ENCODE measurements around the gene RBFOX2. TPM values are rescaled to one million over a fixed set of nuclear protein-coding genes. Genes with fewer than 3 reads are reported as not detected.
"Not testable (repeated sequence)": the region's sequence is repeated elsewhere in the genome, so short reads cannot be mapped to it uniquely, and the experiment has no call there.

RBFOX2 gene
- total RNA-seq, 2 donors from 2014 or later, result 104 to 120 TPM

DNA sequence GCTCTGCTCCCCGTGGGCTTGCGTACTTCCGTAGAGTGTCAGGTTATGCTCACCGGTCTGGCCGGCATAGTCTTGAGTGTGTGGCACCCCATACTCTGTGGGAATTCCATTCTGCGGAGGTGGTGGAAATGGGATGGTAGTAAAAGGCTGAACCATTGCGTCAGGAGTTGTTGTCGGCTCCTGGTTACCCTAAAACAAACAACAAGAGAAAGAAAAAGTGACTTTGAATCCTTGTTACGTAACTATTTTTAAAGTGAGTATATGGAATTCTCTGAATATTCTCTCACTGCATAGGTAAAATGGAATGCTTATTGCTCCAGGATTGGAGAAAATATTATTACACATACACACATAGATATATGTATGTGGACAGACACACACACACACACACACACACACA lies 218.8 kb downstream of the RBFOX2 start:
- H3K27me3 Mint-ChIP-seq (ENCODE audit: insufficient read depth), result no peaks in the 10 kb centered on the region
- H3K36me3 ChIP-seq (ENCODE audit: control insufficient read depth, insufficient read depth, low read length), result peaks cover 67% of the 10 kb centered on the region
- H3K4me1 Mint-ChIP-seq, result peaks cover 7% of the 10 kb centered on the region
- no peaks in the 10 kb centered on the region for H3K4me1 ChIP-seq (ENCODE audit: control insufficient read depth, insufficient read depth, low read length)
- H3K9me3 Mint-ChIP-seq, result peaks cover 2% of the 10 kb centered on the region
- H3K4me3 ChIP-seq (ENCODE audit: low read length), result no peak overlapping the region
- no peak overlapping the region for H3K4me3 Mint-ChIP-seq
- no peak overlapping the region for H3K27ac ChIP-seq (ENCODE audit: low read depth, low read length)
- no peak overlapping the region for H3K27ac Mint-ChIP-seq
- H3K9ac ChIP-seq (ENCODE audit: extremely low read depth, low read length, poor library complexity, severe bottlenecking), result no peak overlapping the region
- 80 to 99% methylated on average over 2 to 9 of the region's 9 CpGs for WGBS, 2 experiments (ENCODE audit: insufficient coverage in 1 of 2, insufficient read length in 1 of 2)
- TF ChIP-seq, protein P1, sequence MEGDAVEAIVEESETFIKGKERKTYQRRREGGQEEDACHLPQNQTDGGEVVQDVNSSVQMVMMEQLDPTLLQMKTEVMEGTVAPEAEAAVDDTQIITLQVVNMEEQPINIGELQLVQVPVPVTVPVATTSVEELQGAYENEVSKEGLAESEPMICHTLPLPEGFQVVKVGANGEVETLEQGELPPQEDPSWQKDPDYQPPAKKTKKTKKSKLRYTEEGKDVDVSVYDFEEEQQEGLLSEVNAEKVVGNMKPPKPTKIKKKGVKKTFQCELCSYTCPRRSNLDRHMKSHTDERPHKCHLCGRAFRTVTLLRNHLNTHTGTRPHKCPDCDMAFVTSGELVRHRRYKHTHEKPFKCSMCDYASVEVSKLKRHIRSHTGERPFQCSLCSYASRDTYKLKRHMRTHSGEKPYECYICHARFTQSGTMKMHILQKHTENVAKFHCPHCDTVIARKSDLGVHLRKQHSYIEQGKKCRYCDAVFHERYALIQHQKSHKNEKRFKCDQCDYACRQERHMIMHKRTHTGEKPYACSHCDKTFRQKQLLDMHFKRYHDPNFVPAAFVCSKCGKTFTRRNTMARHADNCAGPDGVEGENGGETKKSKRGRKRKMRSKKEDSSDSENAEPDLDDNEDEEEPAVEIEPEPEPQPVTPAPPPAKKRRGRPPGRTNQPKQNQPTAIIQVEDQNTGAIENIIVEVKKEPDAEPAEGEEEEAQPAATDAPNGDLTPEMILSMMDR (conservative IDR thresholded peaks at IDR 0.05), result no peak
- no peak for DNase-seq
- H3K9me3 ChIP-seq (ENCODE audit: control insufficient read depth, low read length), result peaks cover 13% of the 10 kb centered on the region
- peaks cover 42% of the 10 kb centered on the region for H3K36me3 Mint-ChIP-seq (ENCODE audit: low read depth)
- no peaks in the 10 kb centered on the region for H3K27me3 ChIP-seq (ENCODE audit: control insufficient read depth, insufficient read depth, low read length, poor library complexity, severe bottlenecking)

DNA sequence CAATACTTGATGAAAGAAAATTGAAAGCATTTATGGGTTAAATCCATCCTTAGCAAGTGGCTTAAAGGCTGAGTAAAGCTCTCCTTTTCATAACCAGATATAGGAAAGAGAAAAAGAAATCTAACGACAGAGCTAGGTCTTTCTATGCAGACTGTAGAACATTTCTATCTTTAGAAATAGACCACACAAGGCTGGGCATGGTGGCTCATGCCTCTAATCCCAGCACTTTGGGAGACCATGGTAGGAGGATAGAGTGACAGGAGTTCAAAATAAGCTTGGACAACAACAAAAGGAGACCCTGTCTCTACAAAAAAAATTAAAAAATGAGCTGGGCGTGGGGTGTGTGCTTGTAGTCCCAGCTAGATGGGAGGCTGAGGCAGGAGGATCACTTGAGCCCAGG lies 220.2 kb downstream of the RBFOX2 start:
- Histone ChIP-seq H3K9me3 (ENCODE audit: control insufficient read depth, low read length) (peaks cover 20% of the 10 kb centered on the region), H3K36me3 (ENCODE audit: control insufficient read depth, insufficient read depth, low read length) (peaks cover 77% of the 10 kb centered on the region), H3K27ac (ENCODE audit: low read depth, low read length) (no peak overlapping the region), H3K4me3 (ENCODE audit: low read length) (no peak overlapping the region), H3K27me3 (ENCODE audit: control insufficient read depth, insufficient read depth, low read length, poor library complexity, severe bottlenecking) (no peaks in the 10 kb centered on the region), H3K4me1 (ENCODE audit: control insufficient read depth, insufficient read depth, low read length) (no peaks in the 10 kb centered on the region), H3K9ac (ENCODE audit: extremely low read depth, low read length, poor library complexity, severe bottlenecking) (no peak overlapping the region)
- 91 to 100% methylated on average over 1 to 2 of the region's 2 CpGs for WGBS, 2 experiments (ENCODE audit: insufficient coverage in 1 of 2, insufficient read length in 1 of 2)
- no peak overlapping the region for H3K27ac Mint-ChIP-seq
- DNase-seq, result no peak
- no peaks in the 10 kb centered on the region for H3K27me3 Mint-ChIP-seq (ENCODE audit: insufficient read depth)
- TF ChIP-seq, protein P1 (conservative IDR thresholded peaks at IDR 0.05), result no peak
- H3K36me3 Mint-ChIP-seq (ENCODE audit: low read depth), result peaks cover 52% of the 10 kb centered on the region
- H3K4me1 Mint-ChIP-seq, result peaks cover 3% of the 10 kb centered on the region
- H3K9me3 Mint-ChIP-seq, result peaks cover 6% of the 10 kb centered on the region
- H3K4me3 Mint-ChIP-seq, result no peak overlapping the region

DNA sequence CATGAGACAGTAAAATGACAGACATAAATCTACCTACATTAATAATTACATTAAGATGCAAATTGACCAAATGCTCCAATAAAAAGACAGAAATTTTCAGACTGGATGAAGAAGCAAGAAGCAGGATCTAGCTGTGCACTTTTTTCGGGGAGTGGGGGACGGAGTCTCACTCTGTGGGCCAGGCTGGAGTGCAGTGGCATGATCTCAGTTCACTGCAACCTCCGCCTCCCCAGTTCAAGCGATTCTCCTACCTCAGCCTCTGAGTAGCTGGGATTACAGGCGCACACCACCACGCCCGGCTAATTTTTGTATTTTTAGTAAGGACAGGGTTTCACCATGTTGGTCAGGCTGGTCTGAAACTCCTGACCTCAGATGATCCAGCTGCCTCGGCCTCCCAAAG lies 222.0 kb downstream of the RBFOX2 start:
- not testable (repeated sequence) for H3K4me1 Mint-ChIP-seq, H3K27ac Mint-ChIP-seq
- peaks cover 50% of the 10 kb centered on the region for H3K36me3 Mint-ChIP-seq (ENCODE audit: low read depth)

GRCh38 chr22:35805466-35805865 lies 223.2 kb downstream of the RBFOX2 start:
- H3K27me3 ChIP-seq (ENCODE audit: control insufficient read depth, insufficient read depth, low read length, poor library complexity, severe bottlenecking), result no peaks in the 10 kb centered on the region
- H3K4me1 Mint-ChIP-seq, result no peaks in the 10 kb centered on the region
- no peak overlapping the region for H3K4me3 Mint-ChIP-seq
- H3K9me3 ChIP-seq (ENCODE audit: control insufficient read depth, low read length), result peaks cover 14% of the 10 kb centered on the region
- peaks cover 76% of the 10 kb centered on the region for H3K36me3 ChIP-seq (ENCODE audit: control insufficient read depth, insufficient read depth, low read length)
- no peak overlapping the region for H3K4me3 ChIP-seq (ENCODE audit: low read length)
- H3K27me3 Mint-ChIP-seq (ENCODE audit: insufficient read depth), result no peaks in the 10 kb centered on the region
- H3K4me1 ChIP-seq (ENCODE audit: control insufficient read depth, insufficient read depth, low read length), result no peaks in the 10 kb centered on the region
- H3K27ac ChIP-seq (ENCODE audit: low read depth, low read length), result no peak overlapping the region
- peaks cover 6% of the 10 kb centered on the region for H3K9me3 Mint-ChIP-seq
- TF ChIP-seq, protein P1 (conservative IDR thresholded peaks at IDR 0.05), result no peak
- H3K27ac Mint-ChIP-seq, result no peak overlapping the region
- H3K9ac ChIP-seq (ENCODE audit: extremely low read depth, low read length, poor library complexity, severe bottlenecking), result no peak overlapping the region
- peaks cover 50% of the 10 kb centered on the region for H3K36me3 Mint-ChIP-seq (ENCODE audit: low read depth)
- 100% methylated on average over 2 of the region's 2 CpGs; no CpG with 5 or more reads in 1 of the 2 experiments for WGBS, 2 experiments (ENCODE audit: insufficient coverage in 1 of 2, insufficient read length in 1 of 2)
- no peak for DNase-seq

More for the DNA sequence above, 222.0 kb downstream of the RBFOX2 start:
- H3K9ac ChIP-seq (ENCODE audit: extremely low read depth, low read length, poor library complexity, severe bottlenecking); H3K27me3 ChIP-seq (ENCODE audit: control insufficient read depth, insufficient read depth, low read length, poor library complexity, severe bottlenecking); H3K4me1 ChIP-seq (ENCODE audit: control insufficient read depth, insufficient read depth, low read length); H3K4me3 ChIP-seq (ENCODE audit: low read length); DNase-seq; H3K4me3 Mint-ChIP-seq; H3K9me3 Mint-ChIP-seq; H3K27ac ChIP-seq (ENCODE audit: low read depth, low read length); H3K27me3 Mint-ChIP-seq (ENCODE audit: insufficient read depth): not testable (repeated sequence)
- Histone ChIP-seq H3K36me3 (ENCODE audit: control insufficient read depth, insufficient read depth, low read length) (peaks cover 78% of the 10 kb centered on the region), H3K9me3 (ENCODE audit: control insufficient read depth, low read length) (peaks cover 14% of the 10 kb centered on the region)
- WGBS, 2 experiments (ENCODE audit: insufficient coverage in 1 of 2, insufficient read length in 1 of 2), result 91 to 96% methylated on average over 6 to 8 of the region's 8 CpGs
